Measurements from ENCODE around the gene SLC25A29. TPM values are rescaled to one million over a fixed set of nuclear protein-coding genes. Genes with fewer than 3 reads are reported as not detected.

SLC25A29 gene
- total and polyA plus RNA-seq, 2 of the 13 experiments (the other 11 are each of a cell fraction or from before 2014, with no cell fraction given), result 12.2 to 17.2 TPM

DNA sequence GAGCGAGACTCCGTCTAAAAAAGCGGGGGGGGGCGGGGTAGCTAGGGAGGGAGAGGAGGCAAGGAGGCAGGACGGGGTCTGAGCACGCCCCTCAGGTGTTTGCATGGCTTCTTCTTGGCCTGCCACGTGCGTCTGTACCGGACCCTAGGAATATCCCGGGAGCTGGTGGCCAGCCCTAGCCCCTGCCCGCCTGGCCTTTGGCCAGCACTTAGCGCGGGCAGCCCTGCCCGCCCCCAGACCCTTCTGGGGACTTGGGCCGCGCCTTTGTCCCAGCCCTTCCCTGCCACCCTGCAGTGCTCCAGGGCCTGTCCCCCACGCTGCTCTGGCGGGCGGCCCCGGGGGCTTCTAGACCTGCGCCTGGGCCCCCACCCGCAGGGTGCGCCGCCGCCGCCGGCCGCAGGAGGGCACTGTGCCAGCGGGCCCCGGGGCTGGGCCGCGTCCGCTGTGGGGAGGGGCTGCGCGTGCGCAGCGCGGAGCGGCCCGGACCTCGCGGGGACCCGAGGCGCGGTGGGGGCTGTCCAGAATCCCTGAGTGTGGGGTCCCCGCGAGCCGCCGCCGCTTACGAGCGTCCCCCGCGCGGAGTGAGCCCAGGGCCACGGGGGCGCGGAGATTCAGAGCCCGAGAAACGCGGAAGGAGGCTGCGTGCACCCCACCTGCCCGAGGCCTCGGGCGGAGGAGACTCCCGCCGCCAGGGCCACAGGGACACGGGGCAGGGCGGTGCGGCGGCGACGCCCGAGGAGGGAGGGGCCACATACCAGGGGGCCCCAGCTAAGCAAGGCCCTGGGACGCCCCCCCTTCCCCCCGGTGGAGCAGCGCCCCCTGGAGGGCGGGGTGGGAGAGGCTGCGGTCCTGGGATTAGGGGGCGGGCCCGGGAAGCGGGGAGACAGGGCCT lies 21.0 kb downstream of the SLC25A29 start (continued):
- TF ChIP-seq, protein P1, sequence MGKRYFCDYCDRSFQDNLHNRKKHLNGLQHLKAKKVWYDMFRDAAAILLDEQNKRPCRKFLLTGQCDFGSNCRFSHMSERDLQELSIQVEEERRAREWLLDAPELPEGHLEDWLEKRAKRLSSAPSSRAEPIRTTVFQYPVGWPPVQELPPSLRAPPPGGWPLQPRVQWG (CRISPR knock-in tag; IDR thresholded peaks at IDR 0.05; ENCODE audit: borderline replicate concordance, low read depth), result no peak
- TF ChIP-seq YEATS4 (CRISPR knock-in tag; IDR thresholded peaks at IDR 0.05; ENCODE audit: borderline replicate concordance) (peak; percentile 92), ZSCAN31 (CRISPR knock-in tag; IDR thresholded peaks at IDR 0.05; ENCODE audit: low read depth) (peak; percentile 53; the same call in 1 of the 2 replicates), SAP130 (CRISPR knock-in tag; IDR thresholded peaks at IDR 0.05; ENCODE audit: low read depth) (peak; percentile 56; the same call in 1 of the 2 replicates), ZNF737 (CRISPR knock-in tag; IDR thresholded peaks at IDR 0.05; ENCODE audit: borderline replicate concordance) (no peak), ZNF841 (CRISPR knock-in tag; IDR thresholded peaks at IDR 0.05; ENCODE audit: borderline replicate concordance) (no peak), MYC (CRISPR knock-in tag; IDR thresholded peaks at IDR 0.05; ENCODE audit: borderline replicate concordance) (peak; percentile 84; the same call in 1 of the 2 replicates), KAT8 (CRISPR knock-in tag; IDR thresholded peaks at IDR 0.05) (0 out of 2 replicates have a peak, but pooled peaks have one; percentile 55), TP53 (CRISPR knock-in tag; conservative IDR thresholded peaks at IDR 0.05) (0 out of 2 replicates have a peak, but pooled peaks have one; percentile 31), ZNF775 (CRISPR knock-in tag; IDR thresholded peaks at IDR 0.05; ENCODE audit: borderline replicate concordance) (no peak), FOSL2 (CRISPR knock-in tag; IDR thresholded peaks at IDR 0.05) (peak; percentile 9; the same call in 1 of the 2 replicates), SUZ12 (IDR thresholded peaks at IDR 0.05; ENCODE audit: low read depth, low read length) (no peak), NCOA5 (CRISPR knock-in tag; IDR thresholded peaks at IDR 0.05) (no peak), CEBPB (IDR thresholded peaks at IDR 0.05; ENCODE audit: borderline replicate concordance, low read depth, low read length) (no peak), KLF6 (CRISPR knock-in tag; IDR thresholded peaks at IDR 0.05) (peak; percentile 26; the same call in 1 of the 2 replicates), NFIC (IDR thresholded peaks at IDR 0.05; ENCODE audit: low read length) (no peak)
- TF ChIP-seq, protein P2, sequence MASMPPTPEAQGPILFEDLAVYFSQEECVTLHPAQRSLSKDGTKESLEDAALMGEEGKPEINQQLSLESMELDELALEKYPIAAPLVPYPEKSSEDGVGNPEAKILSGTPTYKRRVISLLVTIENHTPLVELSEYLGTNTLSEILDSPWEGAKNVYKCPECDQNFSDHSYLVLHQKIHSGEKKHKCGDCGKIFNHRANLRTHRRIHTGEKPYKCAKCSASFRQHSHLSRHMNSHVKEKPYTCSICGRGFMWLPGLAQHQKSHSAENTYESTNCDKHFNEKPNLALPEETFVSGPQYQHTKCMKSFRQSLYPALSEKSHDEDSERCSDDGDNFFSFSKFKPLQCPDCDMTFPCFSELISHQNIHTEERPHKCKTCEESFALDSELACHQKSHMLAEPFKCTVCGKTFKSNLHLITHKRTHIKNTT (CRISPR knock-in tag; IDR thresholded peaks at IDR 0.05), result no peak
- TF ChIP-seq, protein P3, sequence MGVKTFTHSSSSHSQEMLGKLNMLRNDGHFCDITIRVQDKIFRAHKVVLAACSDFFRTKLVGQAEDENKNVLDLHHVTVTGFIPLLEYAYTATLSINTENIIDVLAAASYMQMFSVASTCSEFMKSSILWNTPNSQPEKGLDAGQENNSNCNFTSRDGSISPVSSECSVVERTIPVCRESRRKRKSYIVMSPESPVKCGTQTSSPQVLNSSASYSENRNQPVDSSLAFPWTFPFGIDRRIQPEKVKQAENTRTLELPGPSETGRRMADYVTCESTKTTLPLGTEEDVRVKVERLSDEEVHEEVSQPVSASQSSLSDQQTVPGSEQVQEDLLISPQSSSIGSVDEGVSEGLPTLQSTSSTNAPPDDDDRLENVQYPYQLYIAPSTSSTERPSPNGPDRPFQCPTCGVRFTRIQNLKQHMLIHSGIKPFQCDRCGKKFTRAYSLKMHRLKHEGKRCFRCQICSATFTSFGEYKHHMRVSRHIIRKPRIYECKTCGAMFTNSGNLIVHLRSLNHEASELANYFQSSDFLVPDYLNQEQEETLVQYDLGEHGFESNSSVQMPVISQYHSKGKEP (CRISPR knock-in tag; IDR thresholded peaks at IDR 0.05), result no peak
- TF ChIP-seq, protein P4, sequence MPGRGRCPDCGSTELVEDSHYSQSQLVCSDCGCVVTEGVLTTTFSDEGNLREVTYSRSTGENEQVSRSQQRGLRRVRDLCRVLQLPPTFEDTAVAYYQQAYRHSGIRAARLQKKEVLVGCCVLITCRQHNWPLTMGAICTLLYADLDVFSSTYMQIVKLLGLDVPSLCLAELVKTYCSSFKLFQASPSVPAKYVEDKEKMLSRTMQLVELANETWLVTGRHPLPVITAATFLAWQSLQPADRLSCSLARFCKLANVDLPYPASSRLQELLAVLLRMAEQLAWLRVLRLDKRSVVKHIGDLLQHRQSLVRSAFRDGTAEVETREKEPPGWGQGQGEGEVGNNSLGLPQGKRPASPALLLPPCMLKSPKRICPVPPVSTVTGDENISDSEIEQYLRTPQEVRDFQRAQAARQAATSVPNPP (CRISPR knock-in tag; IDR thresholded peaks at IDR 0.05), result peak; percentile 86; the same call in 1 of the 2 replicates
- TF ChIP-seq, protein P5, sequence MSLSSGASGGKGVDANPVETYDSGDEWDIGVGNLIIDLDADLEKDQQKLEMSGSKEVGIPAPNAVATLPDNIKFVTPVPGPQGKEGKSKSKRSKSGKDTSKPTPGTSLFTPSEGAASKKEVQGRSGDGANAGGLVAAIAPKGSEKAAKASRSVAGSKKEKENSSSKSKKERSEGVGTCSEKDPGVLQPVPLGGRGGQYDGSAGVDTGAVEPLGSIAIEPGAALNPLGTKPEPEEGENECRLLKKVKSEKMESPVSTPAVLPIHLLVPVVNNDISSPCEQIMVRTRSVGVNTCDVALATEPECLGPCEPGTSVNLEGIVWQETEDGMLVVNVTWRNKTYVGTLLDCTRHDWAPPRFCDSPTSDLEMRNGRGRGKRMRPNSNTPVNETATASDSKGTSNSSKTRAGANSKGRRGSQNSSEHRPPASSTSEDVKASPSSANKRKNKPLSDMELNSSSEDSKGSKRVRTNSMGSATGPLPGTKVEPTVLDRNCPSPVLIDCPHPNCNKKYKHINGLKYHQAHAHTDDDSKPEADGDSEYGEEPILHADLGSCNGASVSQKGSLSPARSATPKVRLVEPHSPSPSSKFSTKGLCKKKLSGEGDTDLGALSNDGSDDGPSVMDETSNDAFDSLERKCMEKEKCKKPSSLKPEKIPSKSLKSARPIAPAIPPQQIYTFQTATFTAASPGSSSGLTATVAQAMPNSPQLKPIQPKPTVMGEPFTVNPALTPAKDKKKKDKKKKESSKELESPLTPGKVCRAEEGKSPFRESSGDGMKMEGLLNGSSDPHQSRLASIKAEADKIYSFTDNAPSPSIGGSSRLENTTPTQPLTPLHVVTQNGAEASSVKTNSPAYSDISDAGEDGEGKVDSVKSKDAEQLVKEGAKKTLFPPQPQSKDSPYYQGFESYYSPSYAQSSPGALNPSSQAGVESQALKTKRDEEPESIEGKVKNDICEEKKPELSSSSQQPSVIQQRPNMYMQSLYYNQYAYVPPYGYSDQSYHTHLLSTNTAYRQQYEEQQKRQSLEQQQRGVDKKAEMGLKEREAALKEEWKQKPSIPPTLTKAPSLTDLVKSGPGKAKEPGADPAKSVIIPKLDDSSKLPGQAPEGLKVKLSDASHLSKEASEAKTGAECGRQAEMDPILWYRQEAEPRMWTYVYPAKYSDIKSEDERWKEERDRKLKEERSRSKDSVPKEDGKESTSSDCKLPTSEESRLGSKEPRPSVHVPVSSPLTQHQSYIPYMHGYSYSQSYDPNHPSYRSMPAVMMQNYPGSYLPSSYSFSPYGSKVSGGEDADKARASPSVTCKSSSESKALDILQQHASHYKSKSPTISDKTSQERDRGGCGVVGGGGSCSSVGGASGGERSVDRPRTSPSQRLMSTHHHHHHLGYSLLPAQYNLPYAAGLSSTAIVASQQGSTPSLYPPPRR (CRISPR knock-in tag; IDR thresholded peaks at IDR 0.05; ENCODE audit: borderline replicate concordance), result 0 out of 2 replicates have a peak, but pooled peaks have one; percentile 51
